ENCODE results near the gene MUC22. TPM values are rescaled to one million over a fixed set of nuclear protein-coding genes. Genes with fewer than 3 reads are reported as not detected.

Gene MUC22
- polyA plus RNA-seq, 3 donors = not detected

DNA sequence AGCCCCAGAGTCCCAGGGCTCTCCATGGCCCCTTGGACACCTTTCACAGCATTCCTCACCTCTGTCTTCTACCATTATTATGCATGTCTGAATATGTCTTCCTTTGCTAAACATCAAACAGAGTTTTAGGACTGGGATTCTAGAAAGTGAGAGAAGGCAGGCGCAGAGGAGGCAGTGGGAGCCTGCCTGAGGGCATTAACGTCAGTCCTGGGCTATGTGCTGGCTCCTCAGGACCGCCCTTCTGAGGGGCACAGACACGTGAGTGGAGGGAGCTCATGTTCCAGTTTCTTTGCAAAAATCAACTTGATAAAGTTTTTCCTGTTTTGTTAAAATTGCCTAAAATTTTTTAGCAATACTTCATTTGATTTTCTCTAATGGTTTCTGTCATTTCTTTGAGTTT lies 64.1 kb downstream of the MUC22 start:
- Mint-ChIP-seq H3K9me3 (no peaks in the 10 kb centered on the region), H3K36me3 (no peaks in the 10 kb centered on the region), H3K4me1 (peaks cover under 1% of the 10 kb centered on the region), H3K27ac (no peak overlapping the region), H3K4me3 (no peak overlapping the region), H3K27me3 (ENCODE audit: low read depth in 3 of 3) (peaks cover 0 to 3% (median 0%) of the 10 kb centered on the region in 3 donors)
- intact Hi-C loops (cut with micrococcal nuclease) = loop anchor here in 1 of 2 donors (10.0 kb wide), 1 partner anchor 600 kb away; no protein-coding TSS in a partner anchor
- Histone ChIP-seq H3K9ac (ENCODE audit: insufficient read depth, low read length, poor library complexity, severe bottlenecking) (no peak overlapping the region), H3K27me3 (ENCODE audit: control insufficient read depth in 2 of 2, insufficient read depth in 2 of 2, low read length in 2 of 2) (no peaks in the 10 kb centered on the region), H3K27ac (ENCODE audit: low read depth in 1 of 2, low read length in 2 of 2) (no peak overlapping the region), H4K20me1 (ENCODE audit: insufficient read depth, low read length) (no peaks in the 10 kb centered on the region), H3K79me2 (ENCODE audit: insufficient read depth, low read length) (no peaks in the 10 kb centered on the region), H3K4me3 (replicated peaks in 1 of 3; ENCODE audit: low read depth in 2 of 3, low read length in 3 of 3) (no peak overlapping the region), H3K36me3 (replicated peaks in 1 of 2; ENCODE audit: control insufficient read depth in 1 of 2, insufficient read depth in 2 of 2, low read length in 2 of 2) (no peaks in the 10 kb centered on the region), H2AFZ (ENCODE audit: insufficient read depth, low read depth, low read length, poor library complexity, severe bottlenecking) (no peak overlapping the region), H3K4me1 (ENCODE audit: control insufficient read depth in 1 of 2, insufficient read depth in 2 of 2, low read length in 2 of 2) (peaks cover under 1% of the 10 kb centered on the region in 2 donors), H3K4me2 (replicated peaks; ENCODE audit: extremely low read depth, low read length, poor library complexity, severe bottlenecking) (no peak overlapping the region), H3K9me3 (replicated peaks in 1 of 2; ENCODE audit: control insufficient read depth in 1 of 2, insufficient read depth in 1 of 2, low read length in 2 of 2) (no peaks in the 10 kb centered on the region)
- TF ChIP-seq, protein P1, sequence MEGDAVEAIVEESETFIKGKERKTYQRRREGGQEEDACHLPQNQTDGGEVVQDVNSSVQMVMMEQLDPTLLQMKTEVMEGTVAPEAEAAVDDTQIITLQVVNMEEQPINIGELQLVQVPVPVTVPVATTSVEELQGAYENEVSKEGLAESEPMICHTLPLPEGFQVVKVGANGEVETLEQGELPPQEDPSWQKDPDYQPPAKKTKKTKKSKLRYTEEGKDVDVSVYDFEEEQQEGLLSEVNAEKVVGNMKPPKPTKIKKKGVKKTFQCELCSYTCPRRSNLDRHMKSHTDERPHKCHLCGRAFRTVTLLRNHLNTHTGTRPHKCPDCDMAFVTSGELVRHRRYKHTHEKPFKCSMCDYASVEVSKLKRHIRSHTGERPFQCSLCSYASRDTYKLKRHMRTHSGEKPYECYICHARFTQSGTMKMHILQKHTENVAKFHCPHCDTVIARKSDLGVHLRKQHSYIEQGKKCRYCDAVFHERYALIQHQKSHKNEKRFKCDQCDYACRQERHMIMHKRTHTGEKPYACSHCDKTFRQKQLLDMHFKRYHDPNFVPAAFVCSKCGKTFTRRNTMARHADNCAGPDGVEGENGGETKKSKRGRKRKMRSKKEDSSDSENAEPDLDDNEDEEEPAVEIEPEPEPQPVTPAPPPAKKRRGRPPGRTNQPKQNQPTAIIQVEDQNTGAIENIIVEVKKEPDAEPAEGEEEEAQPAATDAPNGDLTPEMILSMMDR (IDR thresholded peaks at IDR 0.05) = no peak
- DNase-seq = no peak
- WGBS (ENCODE audit: insufficient coverage) = 93% methylated on average over 4 of the region's 4 CpGs

DNA sequence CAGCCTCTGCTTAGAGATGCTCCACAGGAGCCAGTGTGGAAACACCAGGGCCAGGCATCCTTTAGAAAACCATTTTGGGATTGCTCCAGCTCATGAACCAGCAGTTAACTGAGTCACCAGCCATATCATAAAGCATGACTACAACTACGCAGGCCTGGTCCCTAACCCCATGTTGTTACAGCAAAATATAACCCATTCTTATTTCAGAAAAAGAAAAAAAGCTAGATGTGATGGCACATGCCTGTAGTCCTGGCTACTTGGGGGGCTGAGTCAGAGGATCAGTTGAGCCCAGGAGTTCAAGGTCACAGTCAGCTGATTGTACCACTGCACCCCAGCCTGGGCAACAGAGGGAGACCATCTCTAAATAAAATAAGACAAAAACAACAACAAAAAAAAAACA lies 65.3 kb downstream of the MUC22 start:
- peaks cover 4 to 5% of the 10 kb centered on the region in 2 donors for H3K4me1 ChIP-seq (ENCODE audit: control insufficient read depth in 1 of 2, insufficient read depth in 2 of 2, low read length in 2 of 2)
- Mint-ChIP-seq H3K9me3 (no peaks in the 10 kb centered on the region), H3K4me3 (no peak overlapping the region), H3K27ac (peak overlapping the region in 1 of 7 donors; percentile 63), H3K27me3 (ENCODE audit: low read depth in 3 of 3) (peaks cover 0 to 7% (median 4%) of the 10 kb centered on the region in 3 donors), H3K36me3 (no peaks in the 10 kb centered on the region), H3K4me1 (peaks cover 4% of the 10 kb centered on the region)
- no CpG with 5 or more reads among the region's 1 CpG for WGBS (ENCODE audit: insufficient coverage)
- no peak overlapping the region for H3K4me2 ChIP-seq (replicated peaks; ENCODE audit: extremely low read depth, low read length, poor library complexity, severe bottlenecking)
- H3K4me3 ChIP-seq (replicated peaks in 1 of 3; ENCODE audit: low read depth in 2 of 3, low read length in 3 of 3) = no peak overlapping the region
- TF ChIP-seq, protein P1 (IDR thresholded peaks at IDR 0.05) = no peak
- no peaks in the 10 kb centered on the region for H3K27me3 ChIP-seq (ENCODE audit: control insufficient read depth in 2 of 2, insufficient read depth in 2 of 2, low read length in 2 of 2)
- DNase-seq = no peak
- H4K20me1 ChIP-seq (ENCODE audit: insufficient read depth, low read length) = no peaks in the 10 kb centered on the region
- no peaks in the 10 kb centered on the region for H3K79me2 ChIP-seq (ENCODE audit: insufficient read depth, low read length)
- intact Hi-C loops (cut with micrococcal nuclease) = loop anchor here in 1 of 2 donors (10.0 kb wide), 1 partner anchor 601 kb away; no protein-coding TSS in a partner anchor
- H3K27ac ChIP-seq (ENCODE audit: low read depth in 1 of 2, low read length in 2 of 2) = no peak overlapping the region
- H3K36me3 ChIP-seq (replicated peaks in 1 of 2; ENCODE audit: control insufficient read depth in 1 of 2, insufficient read depth in 2 of 2, low read length in 2 of 2) = no peaks in the 10 kb centered on the region
- H2AFZ ChIP-seq (ENCODE audit: insufficient read depth, low read depth, low read length, poor library complexity, severe bottlenecking) = no peak overlapping the region
- H3K9me3 ChIP-seq (replicated peaks in 1 of 2; ENCODE audit: control insufficient read depth in 1 of 2, insufficient read depth in 1 of 2, low read length in 2 of 2) = no peaks in the 10 kb centered on the region
- H3K9ac ChIP-seq (ENCODE audit: insufficient read depth, low read length, poor library complexity, severe bottlenecking) = no peak overlapping the region

Data from CD14-positive monocyte (primary cell).